Measurements from ENCODE around the gene FRMD1. TPM values are rescaled to one million over a fixed set of nuclear protein-coding genes. Genes with fewer than 3 reads are reported as not detected.

The FRMD1 gene
- total RNA-seq, 1 donor from 2014 or later = not detected

DNA sequence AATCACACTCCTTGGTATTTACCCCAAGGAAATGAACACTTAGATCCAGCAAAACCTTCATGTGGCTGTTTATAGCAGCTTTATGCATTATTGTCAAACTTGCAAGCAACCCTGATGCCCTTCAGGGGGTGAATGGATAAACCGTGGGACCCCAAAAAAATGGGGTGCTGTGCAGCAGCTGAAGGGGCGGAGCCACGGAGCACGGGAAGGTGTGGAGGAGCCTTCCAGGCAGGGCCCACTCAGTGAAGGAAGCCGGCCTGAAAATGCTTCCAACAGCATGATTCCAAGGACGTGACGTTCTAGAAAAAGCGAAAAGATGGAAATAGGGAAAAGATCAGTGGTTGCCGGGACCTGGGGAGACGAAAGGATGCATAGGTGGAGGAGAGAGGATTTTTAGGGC lies 25.6 kb upstream of the FRMD1 start:
- Mint-ChIP-seq H3K27me3 (ENCODE audit: insufficient read depth, low read depth) (peaks cover 5% of the 10 kb centered on the region), H3K9me3 (no peaks in the 10 kb centered on the region), H3K27ac (no peak overlapping the region), H3K4me3 (no peak overlapping the region), H3K4me1 (peaks cover 8% of the 10 kb centered on the region), H3K36me3 (no peaks in the 10 kb centered on the region)
- no peaks in the 10 kb centered on the region for H3K79me2 ChIP-seq (ENCODE audit: low read depth)
- H3K9ac ChIP-seq = no peak overlapping the region
- no peak for TF ChIP-seq EZH2phosphoT487 (IDR thresholded peaks at IDR 0.05)
- no peak for TF ChIP-seq EZH2 (IDR thresholded peaks at IDR 0.05)
- TF ChIP-seq, protein P1, sequence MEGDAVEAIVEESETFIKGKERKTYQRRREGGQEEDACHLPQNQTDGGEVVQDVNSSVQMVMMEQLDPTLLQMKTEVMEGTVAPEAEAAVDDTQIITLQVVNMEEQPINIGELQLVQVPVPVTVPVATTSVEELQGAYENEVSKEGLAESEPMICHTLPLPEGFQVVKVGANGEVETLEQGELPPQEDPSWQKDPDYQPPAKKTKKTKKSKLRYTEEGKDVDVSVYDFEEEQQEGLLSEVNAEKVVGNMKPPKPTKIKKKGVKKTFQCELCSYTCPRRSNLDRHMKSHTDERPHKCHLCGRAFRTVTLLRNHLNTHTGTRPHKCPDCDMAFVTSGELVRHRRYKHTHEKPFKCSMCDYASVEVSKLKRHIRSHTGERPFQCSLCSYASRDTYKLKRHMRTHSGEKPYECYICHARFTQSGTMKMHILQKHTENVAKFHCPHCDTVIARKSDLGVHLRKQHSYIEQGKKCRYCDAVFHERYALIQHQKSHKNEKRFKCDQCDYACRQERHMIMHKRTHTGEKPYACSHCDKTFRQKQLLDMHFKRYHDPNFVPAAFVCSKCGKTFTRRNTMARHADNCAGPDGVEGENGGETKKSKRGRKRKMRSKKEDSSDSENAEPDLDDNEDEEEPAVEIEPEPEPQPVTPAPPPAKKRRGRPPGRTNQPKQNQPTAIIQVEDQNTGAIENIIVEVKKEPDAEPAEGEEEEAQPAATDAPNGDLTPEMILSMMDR (IDR thresholded peaks at IDR 0.05) = no peak
- H3F3A ChIP-seq (ENCODE audit: low read depth) = no peaks in the 10 kb centered on the region
- no peaks in the 10 kb centered on the region for H4K20me1 ChIP-seq (ENCODE audit: low read depth)
- H3K9me3 ChIP-seq (ENCODE audit: low read depth) = no peaks in the 10 kb centered on the region
- no peak overlapping the region for H3K4me2 ChIP-seq
- H3K27me3 ChIP-seq = no peaks in the 10 kb centered on the region
- no peak overlapping the region for H3K27ac ChIP-seq
- no peaks in the 10 kb centered on the region for H3K36me3 ChIP-seq
- no peak for DNase-seq (ENCODE audit: low spot score)
- H2AFZ ChIP-seq (replicated peaks) = no peak overlapping the region
- no peaks in the 10 kb centered on the region for H3K4me1 ChIP-seq
- H3K4me3 ChIP-seq = no peak overlapping the region

GRCh38 chr6:168103050-168103830 lies 24.2 kb upstream of the FRMD1 start:
- H3K27ac ChIP-seq = no peak overlapping the region
- no peak overlapping the region for H3K9ac ChIP-seq
- no peak overlapping the region for H3K4me2 ChIP-seq
- TF ChIP-seq, protein P1 (IDR thresholded peaks at IDR 0.05) = no peak
- TF ChIP-seq EZH2 (IDR thresholded peaks at IDR 0.05) = no peak
- TF ChIP-seq EZH2phosphoT487 (IDR thresholded peaks at IDR 0.05) = no peak
- H3K27me3 ChIP-seq = no peaks in the 10 kb centered on the region
- no peaks in the 10 kb centered on the region for H4K20me1 ChIP-seq (ENCODE audit: low read depth)
- no peak overlapping the region for H3K4me3 ChIP-seq
- no peaks in the 10 kb centered on the region for H3K9me3 ChIP-seq (ENCODE audit: low read depth)
- H2AFZ ChIP-seq (replicated peaks) = no peak overlapping the region
- no peak overlapping the region for H3K4me3 Mint-ChIP-seq
- H3K27me3 Mint-ChIP-seq (ENCODE audit: insufficient read depth, low read depth) = peaks cover 5% of the 10 kb centered on the region
- H3F3A ChIP-seq (ENCODE audit: low read depth) = no peaks in the 10 kb centered on the region
- no peak overlapping the region for H3K27ac Mint-ChIP-seq
- no peaks in the 10 kb centered on the region for H3K4me1 ChIP-seq
- H3K9me3 Mint-ChIP-seq = no peaks in the 10 kb centered on the region
- H3K36me3 Mint-ChIP-seq = no peaks in the 10 kb centered on the region
- no peak for DNase-seq (ENCODE audit: low spot score)
- H3K36me3 ChIP-seq = no peaks in the 10 kb centered on the region
- H3K79me2 ChIP-seq (ENCODE audit: low read depth) = no peaks in the 10 kb centered on the region
- H3K4me1 Mint-ChIP-seq = peaks cover 19% of the 10 kb centered on the region

- no peaks in the 10 kb centered on the region for H3K79me2 ChIP-seq (ENCODE audit: low read depth)
- H3F3A ChIP-seq (ENCODE audit: low read depth) = no peaks in the 10 kb centered on the region
- H3K9me3 Mint-ChIP-seq = no peaks in the 10 kb centered on the region
- H3K4me1 ChIP-seq = no peaks in the 10 kb centered on the region
- H3K4me3 Mint-ChIP-seq = no peak overlapping the region
- no peak overlapping the region for H3K27ac ChIP-seq
- peak overlapping the region; percentile 19 for H3K27ac Mint-ChIP-seq
- H2AFZ ChIP-seq (replicated peaks) = no peak overlapping the region
- no peaks in the 10 kb centered on the region for H3K36me3 ChIP-seq
- TF ChIP-seq, protein P1 (IDR thresholded peaks at IDR 0.05) = no peak
- no peak for TF ChIP-seq EZH2 (IDR thresholded peaks at IDR 0.05)
- no peak for TF ChIP-seq EZH2phosphoT487 (IDR thresholded peaks at IDR 0.05)
- no peak overlapping the region for H3K9ac ChIP-seq
- H4K20me1 ChIP-seq (ENCODE audit: low read depth) = no peaks in the 10 kb centered on the region
- DNase-seq (ENCODE audit: low spot score) = no peak
- peaks cover 20% of the 10 kb centered on the region for H3K4me1 Mint-ChIP-seq
- H3K36me3 Mint-ChIP-seq = no peaks in the 10 kb centered on the region
- peaks cover 5% of the 10 kb centered on the region for H3K27me3 Mint-ChIP-seq (ENCODE audit: insufficient read depth, low read depth)
- no peak overlapping the region for H3K4me2 ChIP-seq
- no peaks in the 10 kb centered on the region for H3K27me3 ChIP-seq
- no peak overlapping the region for H3K4me3 ChIP-seq
- no peaks in the 10 kb centered on the region for H3K9me3 ChIP-seq (ENCODE audit: low read depth)
Observed at GRCh38 chr6:168102315-168102985, 23.4 kb upstream of the FRMD1 start.

All from neural progenitor cell (in vitro differentiated cells).